MM.1S (cell line): Measurements from ENCODE around the gene CLCN4.

ENCODE experiments used
- EZH2 ChIP-seq: fragments of 300-600 bp; sonication (generic); optimal IDR thresholded peaks from 2 replicates; pipeline ENCODE3; 2017; ENCODE audit warnings: low read depth, mild to moderate bottlenecking, antibody characterized with exemption, low read length, mixed read lengths
- EZH2phosphoT487 ChIP-seq: fragments of 300-600 bp; sonication (generic); IDR thresholded peaks from 2 replicates; pipeline ENCODE4 v1.6.1; 2018; ENCODE audit warnings: antibody characterized with exemption, low read length

DNA sequence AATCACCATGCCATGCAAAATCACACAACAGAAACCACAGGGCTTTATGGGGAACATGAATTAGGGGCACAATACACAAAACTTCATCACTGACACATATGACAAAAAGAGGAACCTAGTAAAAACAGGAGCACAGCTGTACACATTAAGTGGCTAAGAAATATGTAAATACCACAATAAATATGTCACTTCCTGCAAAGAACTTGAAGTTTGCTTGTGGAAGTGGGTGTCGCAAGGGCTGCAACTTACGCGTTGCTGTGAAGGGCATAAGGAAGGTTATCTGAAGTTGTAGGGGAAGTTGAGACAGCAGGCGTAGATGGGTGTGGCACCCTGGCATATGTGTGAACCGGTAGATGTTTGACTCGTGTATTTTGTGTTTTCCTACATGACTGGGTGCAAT lies 42.4 kb downstream of the CLCN4 start:
- TF ChIP-seq EZH2phosphoT487 (no peak), EZH2 (no peak)
